HG03558 (cell line): Measurements from ENCODE around the gene EXOC5.
"Not testable (repeated sequence)": the region's sequence is repeated elsewhere in the genome, so short reads cannot be mapped to it uniquely, and the experiment has no call there.

Experiments
- ATAC-seq: cut with Tn5 transposase; IDR thresholded peaks from one replicate; pipeline ENCODE4 v1.9.1; 2021; ENCODE audit warnings: moderate number of reproducible peaks; ENCODE audit not compliant: unreplicated experiment; ENCODE audit errors: extremely low read depth

Gene EXOC5

DNA sequence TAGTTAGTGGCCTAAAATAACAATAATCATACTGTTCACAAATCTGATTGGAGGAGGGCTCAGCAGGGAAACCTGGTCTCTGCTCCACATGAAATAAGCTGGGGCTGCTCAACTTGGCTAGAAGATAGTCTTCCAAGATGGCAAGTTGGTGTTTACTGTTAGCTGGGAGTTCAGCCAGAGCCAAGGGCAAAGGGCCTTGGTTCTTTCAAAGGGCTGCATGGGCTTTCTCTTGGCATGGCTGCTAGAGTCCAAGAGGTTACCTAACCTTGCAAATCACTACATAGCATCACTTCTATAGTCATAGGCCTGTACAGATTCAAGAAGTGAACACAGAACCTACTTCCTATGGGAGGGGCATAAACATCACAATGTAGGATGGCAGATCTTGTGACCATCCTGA, 7.1 kb downstream of the EXOC5 start:
- no peak for ATAC-seq

DNA sequence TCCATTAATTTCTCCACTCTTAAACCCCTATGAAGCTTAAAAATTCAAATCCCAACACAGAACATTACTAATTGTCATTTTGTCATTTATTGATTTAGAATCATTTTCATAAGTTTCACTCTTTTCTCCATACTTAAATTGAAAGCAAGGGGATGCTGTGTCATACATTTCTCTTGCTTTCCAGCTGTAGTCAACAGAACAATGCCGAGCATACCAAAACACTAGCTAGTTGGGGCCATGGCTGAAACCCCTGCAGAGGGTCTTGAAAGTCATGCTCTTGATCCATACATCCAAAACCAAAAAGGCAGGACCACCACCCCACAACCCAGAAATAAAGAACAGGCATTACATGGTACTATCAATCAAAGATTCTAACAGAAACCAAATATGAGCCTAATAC, 9.0 kb downstream of the EXOC5 start:
- no peak for ATAC-seq

DNA sequence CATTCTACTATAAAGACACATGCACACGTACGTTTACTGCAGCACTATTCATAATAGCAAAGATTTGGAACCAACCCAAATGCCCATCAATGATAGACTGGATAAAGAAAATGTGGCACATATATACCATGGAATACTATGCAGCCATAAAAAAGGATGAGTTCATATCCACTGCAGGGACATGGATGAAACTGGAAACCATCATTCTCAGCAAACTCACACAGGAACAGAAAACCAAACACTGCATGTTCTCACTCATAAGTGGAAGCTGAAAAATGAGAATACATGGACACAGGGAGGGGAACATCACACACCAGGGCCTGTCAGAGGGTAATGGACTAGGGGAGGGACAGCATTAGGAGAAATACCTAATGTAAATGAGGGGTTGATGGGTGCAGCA, 10.5 kb downstream of the EXOC5 start:
- ATAC-seq = not testable (repeated sequence)

DNA sequence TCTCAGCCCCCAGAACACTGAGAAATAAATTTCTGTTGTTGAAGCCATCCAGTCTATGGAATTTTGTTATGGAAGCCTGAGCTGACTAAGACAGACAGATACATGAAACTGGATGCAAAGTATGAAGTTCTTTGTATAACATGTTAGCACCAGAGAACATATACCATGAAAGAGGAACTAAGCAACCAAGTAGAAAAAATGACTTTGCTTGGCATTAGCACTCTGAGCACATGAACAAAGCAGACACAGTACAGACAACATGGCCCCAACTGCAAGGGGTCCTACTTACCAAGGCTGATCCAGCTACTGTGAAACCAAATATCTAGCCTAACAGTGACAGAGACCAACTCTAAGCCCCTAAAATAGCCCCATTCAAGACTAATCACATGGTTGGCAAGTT, 13.8 kb downstream of the EXOC5 start:
- no peak for ATAC-seq

DNA sequence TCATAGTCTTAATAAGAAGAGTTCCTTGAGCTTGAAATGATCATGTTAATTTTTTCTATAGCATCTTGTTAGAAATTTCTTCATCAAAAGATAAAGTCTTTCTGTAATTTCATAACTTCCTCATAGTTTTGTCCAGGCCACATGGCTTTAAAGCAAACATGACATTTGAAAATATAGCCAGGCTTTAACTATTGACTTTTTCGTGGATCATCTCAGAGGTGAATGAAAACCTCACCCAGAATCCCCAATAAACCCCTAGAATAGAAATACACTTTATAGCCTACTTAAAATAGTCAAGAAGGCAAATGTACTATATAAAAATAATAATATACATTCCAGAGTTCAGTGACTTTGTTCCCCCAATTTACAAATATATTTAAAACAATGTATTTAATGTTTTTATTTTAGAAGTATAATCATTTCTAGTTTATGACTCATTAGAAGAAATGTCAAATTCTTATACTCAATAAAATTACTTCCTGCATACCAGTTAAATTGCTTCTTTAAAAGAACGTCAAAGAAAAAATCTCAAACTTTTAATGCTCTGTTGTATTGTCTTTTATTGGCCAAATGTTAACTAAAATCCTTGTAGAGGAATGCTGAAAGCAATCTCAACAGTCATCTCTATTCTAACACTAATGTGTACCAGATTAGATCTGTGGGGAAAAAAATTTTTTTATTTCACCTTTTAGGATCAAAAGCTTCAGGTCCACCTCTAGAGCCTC, 21.6 kb downstream of the EXOC5 start:
- no peak for ATAC-seq

DNA sequence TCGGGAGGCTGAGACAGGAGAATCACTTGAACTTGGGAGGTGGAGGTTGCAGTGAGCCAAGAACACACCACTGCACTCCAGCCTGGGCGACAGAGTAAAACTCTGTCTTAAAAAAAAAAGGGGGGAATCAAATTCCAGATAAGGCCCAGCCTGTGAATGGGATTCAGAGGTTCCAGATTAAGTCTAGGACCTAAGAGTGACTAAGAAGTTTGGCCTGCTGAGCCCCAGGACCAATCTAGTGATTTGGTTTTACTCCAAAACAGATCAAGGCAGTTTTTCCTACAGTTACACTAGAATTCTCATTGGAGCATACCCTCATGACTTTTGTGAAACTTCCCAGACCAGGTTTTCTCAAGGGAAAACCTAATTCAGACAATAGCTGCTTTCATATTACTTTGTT, 22.8 kb downstream of the EXOC5 start:
- no peak for ATAC-seq

DNA sequence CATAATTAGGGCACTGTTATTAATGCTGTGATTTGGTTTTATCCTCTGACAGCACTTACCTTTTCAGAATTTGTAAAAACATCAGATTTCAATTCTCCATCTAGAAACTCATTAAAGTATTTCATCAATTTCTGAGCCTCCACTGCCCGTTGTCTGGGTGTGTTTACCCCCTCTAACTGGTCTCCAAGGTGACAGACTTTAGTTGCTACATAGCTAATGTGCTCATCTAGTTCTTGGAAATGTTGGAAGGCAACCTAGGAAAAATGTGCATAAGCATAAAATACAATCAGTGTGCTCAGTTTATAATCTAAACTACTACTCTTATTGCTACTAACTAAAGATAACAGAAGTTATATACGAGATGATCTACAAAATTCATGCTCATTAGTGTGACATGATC, 24.6 kb downstream of the EXOC5 start:
- no peak for ATAC-seq

DNA sequence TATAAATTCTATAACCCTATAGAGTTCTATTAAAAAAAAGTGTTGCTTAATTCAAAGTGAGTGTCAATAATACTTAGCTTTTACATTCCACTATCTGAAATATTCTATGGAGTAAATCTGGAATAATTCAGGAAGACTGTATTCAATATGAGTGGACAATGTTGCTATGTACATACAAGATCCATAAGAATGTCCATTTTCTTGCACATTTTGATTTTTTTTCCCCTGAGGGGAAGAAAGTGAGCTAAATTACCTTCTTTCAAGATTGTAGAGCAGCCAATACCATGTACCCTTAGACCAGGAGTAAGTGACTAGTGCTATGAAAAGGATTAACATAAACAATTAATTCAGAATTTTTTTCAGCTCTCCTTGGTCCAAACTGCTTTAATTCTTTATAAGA, 25.4 kb downstream of the EXOC5 start:
- no peak for ATAC-seq

DNA sequence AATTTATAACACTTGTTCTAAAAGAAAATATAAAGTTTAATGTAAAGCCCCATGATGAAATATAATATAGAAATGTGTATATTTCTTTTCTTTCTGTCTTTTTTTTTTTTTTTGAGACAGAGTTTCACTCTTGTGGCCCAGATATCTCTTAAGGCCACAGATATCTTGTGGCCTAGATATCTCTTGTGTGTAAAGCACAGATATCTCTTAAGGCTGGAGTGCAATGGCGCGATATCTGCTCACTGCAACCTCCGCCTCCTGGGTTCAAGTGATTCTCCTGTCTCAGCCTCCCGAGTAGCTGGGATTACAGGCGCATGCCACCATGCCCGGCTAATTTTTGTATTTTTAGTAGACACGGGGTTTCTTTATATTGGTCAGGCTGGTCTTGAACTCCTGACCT, 28.6 kb downstream of the EXOC5 start:
- not testable (repeated sequence) for ATAC-seq

DNA sequence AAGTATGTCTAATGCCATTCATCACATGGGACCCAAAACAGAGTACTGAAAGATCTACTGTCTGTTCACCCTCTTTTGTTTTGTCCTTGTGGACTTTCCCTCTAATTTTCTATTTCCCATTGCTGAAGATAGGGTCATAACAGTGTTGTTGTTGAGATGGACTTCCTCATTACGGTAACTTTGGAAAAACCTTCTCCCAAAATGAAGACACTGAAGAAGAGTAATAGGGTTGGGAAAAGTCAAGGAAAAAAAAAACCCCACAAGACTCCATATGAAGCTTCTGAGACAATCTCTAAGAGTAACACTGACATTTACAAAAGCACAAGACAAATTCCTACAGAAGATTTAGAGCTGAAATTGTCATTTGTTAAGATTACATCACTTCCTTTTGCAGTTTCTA, 36.7 kb downstream of the EXOC5 start:
- ATAC-seq = no peak

DNA sequence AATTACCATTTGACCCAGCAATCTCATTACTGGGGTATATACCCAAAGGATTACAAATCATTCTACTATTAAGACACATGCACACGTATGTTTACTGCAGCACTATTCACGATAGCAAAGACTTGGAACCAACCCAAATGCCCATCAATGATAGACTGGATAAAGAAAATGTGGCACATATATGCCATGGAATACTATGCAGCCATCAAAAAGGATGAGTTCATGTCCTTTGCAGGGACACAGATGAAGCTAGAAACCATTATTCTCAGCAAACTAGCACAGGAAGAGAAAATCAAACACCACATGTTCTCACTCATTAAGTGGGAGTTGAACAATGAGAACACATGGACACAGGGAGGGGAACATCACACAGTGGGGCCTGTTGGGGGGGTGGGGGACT, 40.4 kb downstream of the EXOC5 start:
- not testable (repeated sequence) for ATAC-seq

DNA sequence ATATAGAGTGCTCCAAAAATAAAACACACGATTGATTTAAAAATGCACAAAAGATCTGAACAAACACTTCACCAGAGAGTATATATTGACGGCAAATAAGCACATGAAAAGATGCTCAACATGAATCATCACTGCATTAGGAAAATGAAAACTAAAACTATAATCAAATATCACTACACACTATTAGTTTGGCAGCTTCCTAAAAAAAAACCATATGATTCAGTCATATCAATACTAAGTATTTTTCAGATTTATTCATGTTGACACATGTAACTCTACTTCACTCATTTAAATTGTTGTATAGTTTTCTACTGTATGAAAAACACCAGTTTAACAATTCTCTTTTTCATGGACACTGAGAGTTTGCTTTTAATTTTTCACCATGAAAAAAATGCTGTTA, 41.6 kb downstream of the EXOC5 start:
- ATAC-seq = no peak

DNA sequence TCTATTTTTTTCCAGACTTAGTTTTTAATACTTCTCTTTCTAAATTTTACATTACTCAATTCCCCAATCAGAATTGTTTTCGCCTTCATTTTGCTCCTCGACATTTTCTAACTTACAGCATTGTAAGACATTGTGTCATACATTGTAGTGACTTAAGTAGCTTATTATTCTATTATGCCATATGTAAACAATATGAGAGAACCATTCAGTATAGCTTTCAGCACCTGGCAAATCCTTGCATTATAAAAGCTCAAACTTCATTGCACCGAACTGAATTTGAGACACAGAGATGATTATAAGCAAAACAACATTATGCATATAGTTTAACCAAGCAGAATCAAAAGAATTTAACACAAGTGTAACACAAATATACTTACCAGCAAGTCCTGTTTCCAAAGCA, 46.8 kb downstream of the EXOC5 start:
- no peak for ATAC-seq

DNA sequence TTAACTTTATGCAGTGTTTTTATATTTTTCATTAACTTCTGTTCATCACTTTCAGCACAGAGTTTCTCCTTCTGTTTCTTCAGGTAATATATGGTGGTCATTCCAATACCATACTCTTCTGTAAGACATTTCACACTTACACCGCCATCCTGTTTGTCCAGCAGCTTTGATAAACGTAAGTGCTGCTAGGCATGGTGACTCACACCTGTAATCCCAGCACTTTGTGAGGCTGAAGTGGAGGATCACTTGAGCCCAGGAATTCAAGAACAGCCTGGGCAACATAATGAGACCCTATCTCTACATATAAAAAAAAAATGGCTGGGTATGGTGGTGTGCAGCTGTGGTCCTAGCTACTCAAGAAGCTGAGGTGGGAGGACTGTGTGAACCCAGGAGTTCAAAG, 55.8 kb downstream of the EXOC5 start:
- ATAC-seq = no peak

DNA sequence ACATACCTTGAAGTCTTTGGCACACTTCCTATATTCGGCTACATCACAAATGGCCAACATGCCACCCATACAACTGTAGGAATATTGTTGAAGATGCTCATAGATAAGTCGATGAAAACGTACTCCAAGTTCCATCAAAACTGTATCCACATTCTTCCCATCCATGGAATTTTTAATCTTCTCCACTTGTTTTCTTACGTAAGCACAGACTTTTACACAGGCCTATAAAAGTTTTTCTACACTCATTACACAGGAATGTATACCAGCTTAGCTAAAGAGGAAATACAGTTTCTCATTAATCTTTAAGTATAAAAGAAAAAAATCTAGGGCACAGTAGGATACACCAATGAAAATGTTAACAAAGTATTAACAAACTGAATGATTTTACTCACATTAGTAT, 59.1 kb downstream of the EXOC5 start:
- ATAC-seq = no peak

DNA sequence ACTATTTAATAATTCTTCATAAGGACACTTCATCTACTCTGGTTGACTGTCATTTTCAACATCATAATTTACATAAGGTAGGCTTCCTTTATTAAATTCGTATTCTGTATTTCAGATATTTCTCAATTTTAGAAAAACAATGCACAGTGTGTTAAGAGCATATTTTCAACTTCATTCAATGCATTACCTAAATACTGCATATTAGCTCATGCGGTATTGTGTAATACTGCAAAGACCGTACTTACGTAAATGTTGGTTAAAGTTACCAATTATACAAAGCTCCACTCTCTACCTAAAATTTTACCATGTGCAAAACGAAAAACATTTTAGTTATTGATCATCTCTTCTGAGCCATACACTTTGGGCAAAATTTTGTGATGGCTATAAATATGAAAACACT, 62.8 kb downstream of the EXOC5 start:
- ATAC-seq = no peak

DNA sequence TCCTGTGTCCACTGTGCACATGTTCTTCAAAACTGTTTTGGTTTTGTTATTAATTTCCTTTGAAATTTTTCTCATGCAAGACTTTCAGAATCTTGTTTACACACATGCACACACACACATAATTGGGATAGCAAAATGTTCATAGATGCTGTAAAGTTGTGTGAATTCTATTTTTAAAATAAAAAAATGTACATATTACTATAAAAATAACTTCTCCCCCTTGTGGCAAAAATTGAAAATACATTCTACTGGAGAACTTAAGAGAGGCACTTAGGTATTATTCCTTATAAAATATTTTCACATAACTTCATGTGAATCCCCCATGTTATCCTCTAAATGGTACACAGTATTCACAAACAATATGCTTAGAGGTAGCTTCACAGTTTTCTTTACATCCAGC, 66.0 kb downstream of the EXOC5 start:
- ATAC-seq = not testable (repeated sequence)

DNA sequence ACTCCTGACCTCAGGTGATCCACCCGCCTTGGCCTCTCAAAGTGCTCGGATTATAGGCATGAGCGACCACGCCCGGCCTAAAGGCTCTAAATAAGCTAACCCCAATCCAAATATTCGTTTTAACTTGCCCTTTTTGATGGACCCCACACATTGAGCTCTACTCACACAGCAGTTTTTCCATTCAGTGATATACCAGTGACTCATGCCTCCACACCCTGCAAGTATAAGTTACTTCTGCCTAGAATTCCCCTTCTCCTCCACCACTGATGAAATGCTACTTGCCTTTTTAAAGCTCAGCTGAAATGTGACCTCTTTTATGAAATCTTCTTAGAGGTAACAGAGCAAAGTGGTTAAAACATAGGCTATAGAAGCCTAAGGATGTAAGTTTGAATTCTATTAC, 68.8 kb downstream of the EXOC5 start:
- no peak for ATAC-seq

DNA sequence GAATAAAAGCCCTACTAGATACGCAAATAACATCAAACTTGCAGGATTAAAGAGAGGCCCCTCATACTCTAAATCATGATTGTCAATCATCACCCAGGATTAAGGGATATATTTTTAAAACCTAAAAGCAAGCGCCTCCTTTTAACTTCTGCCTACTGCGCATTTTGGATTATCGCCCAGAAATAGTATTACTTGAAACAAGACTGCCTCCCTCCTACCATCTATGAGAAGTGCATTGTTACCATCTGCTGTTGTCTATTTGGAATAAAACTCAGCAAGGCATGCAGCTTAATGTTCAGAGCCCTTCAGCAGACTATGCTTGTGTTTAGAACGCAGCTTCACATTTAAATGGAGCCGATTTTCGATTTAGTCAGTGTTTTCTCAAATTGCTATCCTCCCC, 79.6 kb downstream of the EXOC5 start:
- ATAC-seq = no peak

DNA sequence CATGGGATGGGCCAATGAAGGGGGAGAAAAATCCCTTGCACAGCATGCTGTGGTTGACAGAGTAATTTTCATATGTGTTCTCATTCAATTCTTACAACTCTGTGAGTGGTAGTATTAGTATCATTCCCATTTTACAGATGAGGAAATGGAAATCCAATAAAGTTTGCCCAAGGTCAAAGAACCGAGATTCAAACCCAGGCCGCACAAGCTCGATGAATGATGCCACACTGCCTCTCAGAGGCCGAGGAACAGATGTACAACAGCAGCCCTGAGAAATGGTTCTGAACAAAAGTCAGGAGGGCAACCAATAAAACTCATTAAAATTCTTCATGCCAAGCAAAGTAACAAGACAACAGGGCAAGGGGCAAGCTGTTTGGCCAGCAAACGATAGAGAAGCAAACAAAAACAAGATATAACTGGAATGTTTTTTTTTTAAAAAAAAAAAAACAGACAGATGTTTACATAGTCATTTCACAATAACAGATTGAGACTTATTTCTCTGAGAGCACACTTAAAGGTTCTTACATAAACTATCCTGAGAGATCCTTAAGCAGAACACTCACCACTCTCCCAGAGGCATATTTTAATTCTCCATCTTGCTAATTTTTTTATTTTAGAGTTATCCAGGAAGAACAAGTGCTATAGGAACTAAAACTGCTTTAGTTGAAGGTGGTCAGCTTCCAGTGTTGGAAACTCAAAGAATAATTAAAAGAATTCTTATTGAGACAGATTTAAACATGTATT, 85.8 kb downstream of the EXOC5 start:
- ATAC-seq = no peak

DNA sequence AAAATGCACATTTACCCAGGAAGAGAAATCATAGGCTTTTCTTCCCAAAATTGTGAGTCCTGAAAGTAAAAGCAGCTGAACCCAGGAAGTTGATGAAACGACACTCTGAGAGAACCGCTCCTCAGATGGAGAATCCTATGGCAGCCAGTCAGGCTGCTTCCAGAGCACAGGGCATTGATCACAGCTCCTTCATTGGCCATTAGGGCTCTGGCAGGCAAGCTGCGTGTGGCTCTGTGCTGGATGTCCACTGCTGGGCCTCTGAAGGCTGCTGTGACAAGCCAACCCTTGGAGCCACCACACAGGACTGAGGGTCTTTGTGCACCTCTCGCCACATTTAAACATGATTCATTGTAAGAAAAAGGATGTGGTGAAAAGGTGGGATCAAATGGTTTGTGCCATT, 89.4 kb downstream of the EXOC5 start:
- no peak for ATAC-seq

DNA sequence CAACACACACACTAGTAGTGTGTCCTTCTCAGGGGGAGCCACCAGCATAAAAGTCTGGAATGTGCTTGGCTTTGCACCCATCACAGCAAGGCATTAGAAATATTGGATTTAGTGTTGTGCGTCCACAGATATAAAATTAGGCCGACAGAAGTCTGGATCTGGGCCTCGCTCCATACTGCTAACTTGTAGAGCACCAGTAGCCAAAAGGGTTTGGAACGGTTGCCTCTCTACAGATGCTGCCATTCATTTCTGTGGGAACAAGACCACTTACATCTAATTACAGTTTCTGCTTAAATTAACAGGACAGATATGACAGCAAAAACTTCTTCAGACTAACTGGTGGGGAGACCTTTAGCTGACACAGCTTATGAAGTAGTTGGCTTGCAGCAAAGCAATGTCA, 94.2 kb downstream of the EXOC5 start:
- ATAC-seq = no peak
